DOHH2 (cell line): ENCODE data around the gene ZNF839.

Experiments
- CTCF ChIP-seq: fragments of 200-600 bp; sonication (generic); IDR thresholded peaks from one replicate; pipeline ENCODE4 v1.5.1; 2014; ENCODE audit warnings: antibody characterized with exemption, mild to moderate bottlenecking, low read depth, low read length; ENCODE audit not compliant: poor library complexity, severe bottlenecking
- EZH2phosphoT487 ChIP-seq: fragments of 200-600 bp; sonication (generic); IDR thresholded peaks from 2 replicates; pipeline ENCODE4 v1.6.1; 2017; ENCODE audit warnings: borderline replicate concordance, mild to moderate bottlenecking, antibody characterized with exemption, low read length, moderate library complexity, mixed read lengths

DNA sequence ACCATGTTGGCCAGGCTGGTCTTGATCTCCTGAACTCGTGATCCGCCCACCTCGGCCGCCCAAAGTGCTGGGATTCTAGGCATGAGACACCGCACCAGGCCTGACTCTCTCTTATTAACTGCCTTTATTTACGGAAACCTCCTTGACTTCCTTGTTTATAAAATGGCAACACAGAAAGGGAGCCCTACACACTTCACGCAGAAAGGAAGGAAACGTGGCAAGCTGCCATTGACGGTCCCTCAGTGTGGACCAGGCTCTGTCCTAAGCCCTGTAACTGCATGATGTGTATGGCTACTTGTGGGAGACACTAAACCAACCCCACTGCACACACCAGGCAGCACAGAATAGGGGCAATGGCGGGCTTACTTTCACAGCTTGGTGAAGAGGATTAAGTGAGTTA, 31.5 kb downstream of the ZNF839 start:
- TF ChIP-seq CTCF: no peak
- no peak for TF ChIP-seq EZH2phosphoT487
